ENCODE results near the gene CCDC107.
"Not testable (repeated sequence)": the region's sequence is repeated elsewhere in the genome, so short reads cannot be mapped to it uniquely, and the experiment has no call there.

CCDC107 gene

GRCh38 chr9:35658137-35658967 is at the start of gene CCDC107:
Gene CCDC107, plus strand, starts transcription at chr9:35658292. Its CDS starts 88 bp downstream, at chr9:35658380.
- DNase-seq: peak; percentile 87

GRCh38 chr9:35609001-35609819 is 48.9 kb upstream of the CCDC107 start:
- no peak for DNase-seq

- DNase-seq: no peak
These were observed 48.3 kb upstream of the CCDC107 start for GRCh38 chr9:35609820-35610163.

- DNase-seq: peak; percentile 35
These were observed 46.8 kb upstream of the CCDC107 start for GRCh38 chr9:35611230-35611797.

GRCh38 chr9:35612066-35612465 is 46.0 kb upstream of the CCDC107 start:
- DNase-seq: not testable (repeated sequence)

- DNase-seq: no peak
These were observed 45.2 kb upstream of the CCDC107 start for GRCh38 chr9:35612843-35613242.

- no peak for DNase-seq
These were observed 42.0 kb upstream of the CCDC107 start for GRCh38 chr9:35615981-35616680.

GRCh38 chr9:35616681-35617459 is 41.2 kb upstream of the CCDC107 start:
- peak; percentile 60 for DNase-seq

GRCh38 chr9:35617548-35617947 is 40.5 kb upstream of the CCDC107 start:
- no peak for DNase-seq

- no peak for DNase-seq
These were observed 39.8 kb upstream of the CCDC107 start, which contains the start of gene CD72 for GRCh38 chr9:35618325-35618727. Gene CD72, minus strand, starts transcription at chr9:35618413. Its CDS starts 110 bp downstream, at chr9:35618303.

- DNase-seq: no peak
These were observed 39.0 kb upstream of the CCDC107 start for GRCh38 chr9:35618854-35619799.

- no peak for DNase-seq
These were observed 38.3 kb upstream of the CCDC107 start for GRCh38 chr9:35619800-35620158.

GRCh38 chr9:35627575-35627974 is 30.5 kb upstream of the CCDC107 start:
- DNase-seq: no peak

- no peak for DNase-seq
These were observed 29.6 kb upstream of the CCDC107 start for GRCh38 chr9:35628389-35628991.

GRCh38 chr9:35629597-35629996 is 28.5 kb upstream of the CCDC107 start:
- DNase-seq: no peak

GRCh38 chr9:35635730-35636129 is 22.4 kb upstream of the CCDC107 start:
- no peak for DNase-seq

- no peak for DNase-seq
These were observed 21.8 kb upstream of the CCDC107 start for GRCh38 chr9:35636135-35636876.

- DNase-seq: not testable (repeated sequence)
These were observed 21.2 kb upstream of the CCDC107 start for GRCh38 chr9:35636877-35637246.

- peak; percentile 65 for DNase-seq
These were observed 20.6 kb upstream of the CCDC107 start for GRCh38 chr9:35637427-35637955.

- not testable (repeated sequence) for DNase-seq
These were observed 19.3 kb upstream of the CCDC107 start for GRCh38 chr9:35638751-35639150.

Measured in EL (cell line).